CD4-positive, CD25-positive, alpha-beta regulatory T cell (primary cell): ENCODE results near the gene SIX6. TPM values are rescaled to one million over a fixed set of nuclear protein-coding genes. Genes with fewer than 3 reads are reported as not detected.

ENCODE experiments used
- polyA plus RNA-seq, 4 donors: library from polyadenylated mRNA; unstranded; fragments of 300-500 nt; fragmentation: Illumina TruSeq; gene quantifications; one replicate each; pipeline ENCODE4 v1.2.3, GENCODE V29; 2021
- total RNA-seq: library from RNA; stranded (reverse); gene quantifications from one replicate; pipeline ENCODE4 v1.2.3, GENCODE V29; 2022

The SIX6 gene
- total and polyA plus RNA-seq, 5 donors from 2014 or later: not detected

Other genes with a start within 250 kb of the SIX6 start
- not detected for gene C14orf39, start 23.1 kb upstream of the SIX6 start, total RNA-seq
- gene C14orf39, start 23.1 kb upstream of the SIX6 start, polyA plus RNA-seq: not detected
- gene SIX1, start 140.3 kb downstream of the SIX6 start, total RNA-seq: not detected
- not detected for gene SIX1, start 140.3 kb downstream of the SIX6 start, polyA plus RNA-seq
- gene SIX4, start 215.2 kb downstream of the SIX6 start, total RNA-seq: not detected
- not detected for gene SIX4, start 215.2 kb downstream of the SIX6 start, polyA plus RNA-seq
- gene MNAT1, start 225.6 kb downstream of the SIX6 start, total RNA-seq: 17.0 TPM
- gene MNAT1, start 225.6 kb downstream of the SIX6 start, polyA plus RNA-seq: 10 to 100 TPM; 12.6 to 22.0 (median 14.5) TPM